Measurements from ENCODE around the gene CHAT. TPM values are rescaled to one million over a fixed set of nuclear protein-coding genes. Genes with fewer than 3 reads are reported as not detected.

Gene CHAT
- total RNA-seq, 1 experiment from 2014 or later, result not detected

- no peaks in the 10 kb centered on the region for H3K36me3 ChIP-seq (ENCODE audit: low read depth)
- no peak overlapping the region for H3K4me3 ChIP-seq
- BruUV-seq (replicated peaks), result no TSS peak
- intact Hi-C loops (cut with micrococcal nuclease; ENCODE audit: unreplicated experiment), result no loop called here
- DNase-seq, result no peak
- H3F3A ChIP-seq (ENCODE audit: insufficient read depth, low read depth), result no peaks in the 10 kb centered on the region
- H4K20me1 ChIP-seq (ENCODE audit: insufficient read depth), result no peaks in the 10 kb centered on the region; the same call in 1 of the 2 replicates
- no peaks in the 10 kb centered on the region for H3K9me2 ChIP-seq (ENCODE audit: insufficient read depth)
- H3K27me3 ChIP-seq (ENCODE audit: insufficient read depth, low read depth), result peaks cover 38% of the 10 kb centered on the region
- ChIA-PET POLR2A (ENCODE audit: unreplicated experiment) (no interaction called here), CTCF (no interaction called here)
- no peak overlapping the region for H3K27ac ChIP-seq
- no peak overlapping the region for H3K4me2 ChIP-seq
- TF ChIP-seq EZH2 (IDR thresholded peaks at IDR 0.05; ENCODE audit: low read depth) (no peak), CTCF (conservative IDR thresholded peaks at IDR 0.05) (no peak)
- H2AFZ ChIP-seq, result no peak overlapping the region
- H3K9me3 ChIP-seq (ENCODE audit: insufficient read depth, low read depth), result no peaks in the 10 kb centered on the region
- no peaks in the 10 kb centered on the region for H3K4me1 ChIP-seq (replicated peaks; ENCODE audit: insufficient read depth)
- H3K79me2 ChIP-seq (ENCODE audit: low read depth), result no peaks in the 10 kb centered on the region
These were observed 3.2 kb upstream of the CHAT start for GRCh38 chr10:49610458-49611165.

GRCh38 chr10:49611166-49611815 is 2.5 kb upstream of the CHAT start:
- Histone ChIP-seq H3K9me2 (ENCODE audit: insufficient read depth) (no peaks in the 10 kb centered on the region), H3K79me2 (ENCODE audit: low read depth) (no peaks in the 10 kb centered on the region), H3K4me1 (replicated peaks; ENCODE audit: insufficient read depth) (no peaks in the 10 kb centered on the region), H3K9me3 (ENCODE audit: insufficient read depth, low read depth) (no peaks in the 10 kb centered on the region), H3K4me3 (no peak overlapping the region), H3K36me3 (ENCODE audit: low read depth) (no peaks in the 10 kb centered on the region), H4K20me1 (ENCODE audit: insufficient read depth) (no peaks in the 10 kb centered on the region; the same call in 1 of the 2 replicates), H2AFZ (no peak overlapping the region), H3K27ac (no peak overlapping the region), H3K27me3 (ENCODE audit: insufficient read depth, low read depth) (peaks cover 36% of the 10 kb centered on the region), H3F3A (ENCODE audit: insufficient read depth, low read depth) (no peaks in the 10 kb centered on the region), H3K4me2 (no peak overlapping the region)
- no peak for DNase-seq
- intact Hi-C loops (cut with micrococcal nuclease; ENCODE audit: unreplicated experiment), result no loop called here
- no TSS peak for BruUV-seq (replicated peaks)
- no peak for TF ChIP-seq CTCF (conservative IDR thresholded peaks at IDR 0.05)
- TF ChIP-seq EZH2 (IDR thresholded peaks at IDR 0.05; ENCODE audit: low read depth), result no peak
- ChIA-PET CTCF (no interaction called here), POLR2A (ENCODE audit: unreplicated experiment) (no interaction called here)

GRCh38 chr10:49611816-49612512 is 1.9 kb upstream of the CHAT start:
- H3K27ac ChIP-seq, result no peak overlapping the region
- H3K27me3 ChIP-seq (ENCODE audit: insufficient read depth, low read depth), result peaks cover 33% of the 10 kb centered on the region
- intact Hi-C loops (cut with micrococcal nuclease; ENCODE audit: unreplicated experiment), result no loop called here
- H3K4me3 ChIP-seq, result no peak overlapping the region
- no peaks in the 10 kb centered on the region for H3F3A ChIP-seq (ENCODE audit: insufficient read depth, low read depth)
- POLR2A ChIA-PET (ENCODE audit: unreplicated experiment), result no interaction called here
- no peaks in the 10 kb centered on the region for H3K9me2 ChIP-seq (ENCODE audit: insufficient read depth)
- H3K36me3 ChIP-seq (ENCODE audit: low read depth), result no peaks in the 10 kb centered on the region
- H3K9me3 ChIP-seq (ENCODE audit: insufficient read depth, low read depth), result no peaks in the 10 kb centered on the region
- H2AFZ ChIP-seq, result no peak overlapping the region
- BruUV-seq (replicated peaks), result no TSS peak
- TF ChIP-seq EZH2 (IDR thresholded peaks at IDR 0.05; ENCODE audit: low read depth), result no peak
- TF ChIP-seq CTCF (conservative IDR thresholded peaks at IDR 0.05), result no peak
- no peaks in the 10 kb centered on the region for H3K4me1 ChIP-seq (replicated peaks; ENCODE audit: insufficient read depth)
- H3K4me2 ChIP-seq, result no peak overlapping the region
- CTCF ChIA-PET, result no interaction called here
- no peaks in the 10 kb centered on the region for H3K79me2 ChIP-seq (ENCODE audit: low read depth)
- H4K20me1 ChIP-seq (ENCODE audit: insufficient read depth), result no peaks in the 10 kb centered on the region
- DNase-seq, result no peak
